HepG2 (cell line): ENCODE results near the gene NBEAL2. TPM values are rescaled to one million over a fixed set of nuclear protein-coding genes. Genes with fewer than 3 reads are reported as not detected.

Experiments
- JUNB ChIP-seq: sonication (generic); formaldehyde crosslinking; IDR thresholded peaks from 2 replicates; pipeline ENCODE4 v1.8.0; 2022; ENCODE audit warnings: missing genetic modification reagents, mild to moderate bottlenecking, borderline replicate concordance
- NFATC3 ChIP-seq: sonication (generic); formaldehyde crosslinking; IDR thresholded peaks from 2 replicates; pipeline ENCODE4 v1.5.1; 2020; ENCODE audit warnings: mild to moderate bottlenecking, missing genetic modification reagents
- PATZ1 ChIP-seq: sonication (generic); formaldehyde crosslinking; IDR thresholded peaks from 2 replicates; pipeline ENCODE4 v1.4.0; 2020; ENCODE audit warnings: missing genetic modification reagents
- PHF8 ChIP-seq: sonication (generic); formaldehyde crosslinking; IDR thresholded peaks from 2 replicates; pipeline ENCODE4 v1.5.0; 2020; ENCODE audit warnings: missing genetic modification reagents
- PLSCR1 ChIP-seq: sonication (generic); formaldehyde crosslinking; IDR thresholded peaks from 2 replicates; pipeline ENCODE4 v1.5.0; 2020; ENCODE audit warnings: missing genetic modification reagents, mild to moderate bottlenecking, borderline replicate concordance
- REST ChIP-seq, 2 experiments: IDR thresholded peaks; 2 replicates each; pipeline ENCODE4 v1.6.1; 2011 to 2012; ENCODE audit warnings: low read length in 2 of 2, borderline replicate concordance in 1 of 2, low read depth in 1 of 2, mild to moderate bottlenecking in 1 of 2, moderate library complexity in 1 of 2
- RNF219 ChIP-seq: sonication (generic); formaldehyde crosslinking; IDR thresholded peaks from 2 replicates; pipeline ENCODE4 v1.5.0; 2020; ENCODE audit warnings: mild to moderate bottlenecking, missing genetic modification reagents
- THAP11 ChIP-seq: IDR thresholded peaks from 2 replicates; pipeline ENCODE4 v1.6.1; 2016; ENCODE audit warnings: missing biosample characterization, missing genetic modification reagents
- TSC22D2 ChIP-seq: sonication (generic); formaldehyde crosslinking; IDR thresholded peaks from 2 replicates; pipeline ENCODE4 v1.5.1; 2020; ENCODE audit warnings: missing genetic modification reagents, mild to moderate bottlenecking, borderline replicate concordance
- ZNF281 ChIP-seq: sonication (generic); formaldehyde crosslinking; IDR thresholded peaks from 2 replicates; pipeline ENCODE4 v1.4.0; 2020; ENCODE audit warnings: missing genetic modification reagents, borderline replicate concordance
- ZNF569 ChIP-seq: sonication (generic); formaldehyde crosslinking; IDR thresholded peaks from 2 replicates; pipeline ENCODE4 v1.5.0; 2020; ENCODE audit warnings: mild to moderate bottlenecking, missing genetic modification reagents, moderate library complexity, borderline replicate concordance
- ZNF605 ChIP-seq: sonication (generic); formaldehyde crosslinking; IDR thresholded peaks from 2 replicates; pipeline ENCODE4 v1.8.0; 2022; ENCODE audit warnings: mild to moderate bottlenecking, missing genetic modification reagents
- ZNF616 ChIP-seq: sonication (generic); formaldehyde crosslinking; IDR thresholded peaks from 2 replicates; pipeline ENCODE4 v1.5.0; 2020; ENCODE audit warnings: low read depth, mild to moderate bottlenecking, missing genetic modification reagents
- polyA plus RNA-seq, 8 experiments: library from polyadenylated mRNA; depleted of rRNA in 3 of 8; stranded (reverse) in 7 of 8; unstranded in 1 of 8; fragments of >200 nt; fragmentation: Illumina TruSeq in 4 of 8; extraction: Trizol in 4 of 8; gene quantifications; 2 replicates each; pipeline versions ENCODE4 v1.2.1 to v1.2.3, GENCODE V29; 2011 to 2016; ENCODE audit warnings: low read depth in 4 of 8, missing spikeins in 1 of 8, mixed read lengths in 1 of 8; ENCODE audit not compliant: insufficient read depth in 1 of 8
- total RNA-seq, 5 experiments: library from RNA; depleted of rRNA; stranded (reverse); fragments of >200 nt; fragmentation: Illumina TruSeq; extraction: Trizol; gene quantifications; 2 replicates each; pipeline ENCODE4 v1.2.3, GENCODE V29; 2016; ENCODE audit warnings: low read depth in 1 of 5
- TF ChIP-seq, protein P1 (sequence below): sonication (generic); formaldehyde crosslinking; IDR thresholded peaks from 2 replicates; pipeline ENCODE4 v1.8.0; 2022; ENCODE audit warnings: mild to moderate bottlenecking, missing genetic modification reagents; ENCODE audit not compliant: insufficient replicate concordance

NBEAL2 gene
- total and polyA plus RNA-seq, 2 of the 13 experiments (the other 11 are each of a cell fraction or from before 2014, with no cell fraction given), result 9.7 to 12.4 TPM

DNA sequence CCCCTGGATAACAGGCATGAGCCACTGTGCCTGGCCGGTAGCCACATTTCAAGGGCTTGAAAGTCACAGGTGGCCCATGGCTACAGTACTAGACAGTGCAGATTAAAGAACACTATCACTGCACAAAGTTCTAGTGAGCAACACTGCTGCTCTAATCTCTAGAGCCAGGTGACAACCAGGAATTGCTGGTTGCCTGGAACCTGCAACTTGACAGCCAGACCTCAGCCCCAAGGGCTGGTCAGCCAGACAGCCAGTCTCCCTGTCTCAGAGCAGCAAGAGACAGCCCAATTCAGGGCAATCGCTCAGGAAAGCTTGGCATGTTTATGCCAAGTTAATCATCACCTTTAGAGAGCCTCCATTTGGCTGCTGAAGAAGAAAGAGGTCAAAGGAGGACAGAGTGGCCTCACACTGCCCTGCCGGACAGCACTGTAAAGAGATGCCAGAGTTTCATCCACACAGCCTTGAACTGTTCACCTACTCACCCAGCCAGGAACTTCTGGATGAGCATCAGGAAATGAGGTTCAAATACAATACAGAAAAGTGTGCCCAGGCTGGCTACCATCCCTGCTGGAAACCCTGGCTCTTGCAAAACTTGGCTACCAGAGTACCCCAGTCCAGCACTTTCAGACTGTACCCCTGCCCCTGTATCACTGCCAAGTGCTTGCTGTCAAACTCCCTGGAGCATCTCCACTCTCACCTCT is 8.9 kb upstream of the NBEAL2 start (continued):
- TF ChIP-seq REST (IDR thresholded peaks at IDR 0.05; ENCODE audit: borderline replicate concordance in 1 of 2, low read depth in 1 of 2, low read length in 2 of 2) (peak in 1 of 2 experiments; percentile 53; a peak in 1 of 4 replicates), TSC22D2 (CRISPR knock-in tag) (no peak), THAP11 (CRISPR knock-in tag) (peak; percentile 70), ZNF605 (CRISPR knock-in tag) (no peak), PATZ1 (CRISPR knock-in tag) (peak; percentile 25; the same call in 1 of the 2 replicates), ZNF616 (no peak), ZNF569 (CRISPR knock-in tag) (no peak), JUNB (no peak), NFATC3 (CRISPR knock-in tag) (no peak), PLSCR1 (CRISPR knock-in tag) (no peak), ZNF281 (CRISPR knock-in tag) (no peak; the same call in 1 of the 2 replicates), RNF219 (CRISPR knock-in tag) (no peak), PHF8 (CRISPR knock-in tag) (0 out of 2 replicates have a peak, but pooled peaks have one; percentile 26)
- TF ChIP-seq, protein P1, sequence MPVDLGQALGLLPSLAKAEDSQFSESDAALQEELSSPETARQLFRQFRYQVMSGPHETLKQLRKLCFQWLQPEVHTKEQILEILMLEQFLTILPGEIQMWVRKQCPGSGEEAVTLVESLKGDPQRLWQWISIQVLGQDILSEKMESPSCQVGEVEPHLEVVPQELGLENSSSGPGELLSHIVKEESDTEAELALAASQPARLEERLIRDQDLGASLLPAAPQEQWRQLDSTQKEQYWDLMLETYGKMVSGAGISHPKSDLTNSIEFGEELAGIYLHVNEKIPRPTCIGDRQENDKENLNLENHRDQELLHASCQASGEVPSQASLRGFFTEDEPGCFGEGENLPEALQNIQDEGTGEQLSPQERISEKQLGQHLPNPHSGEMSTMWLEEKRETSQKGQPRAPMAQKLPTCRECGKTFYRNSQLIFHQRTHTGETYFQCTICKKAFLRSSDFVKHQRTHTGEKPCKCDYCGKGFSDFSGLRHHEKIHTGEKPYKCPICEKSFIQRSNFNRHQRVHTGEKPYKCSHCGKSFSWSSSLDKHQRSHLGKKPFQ (CRISPR knock-in tag), result peak; percentile 15
